Epithelial cell of esophagus (primary cell): ENCODE measurements around the gene TCERG1L.

Experiments
- DNase-seq: peaks from one replicate; pipeline ENCODE4 v3.0.0; 2010; ENCODE audit warnings: low read depth
- H3K4me3 ChIP-seq: 2 replicates; pipeline ENCODE4 v1.5.1; 2011; ENCODE audit warnings: mild to moderate bottlenecking, low read length, control low read depth
- CTCF ChIP-seq: IDR thresholded peaks from 2 replicates; pipeline ENCODE4 v1.5.1; 2011; ENCODE audit warnings: low read depth, mild to moderate bottlenecking, low read length, control low read depth, inconsistent platforms; ENCODE audit not compliant: insufficient read depth; ENCODE audit errors: missing control alignments

TCERG1L gene

GRCh38 chr10:131350660-131351059 lies 39.1 kb upstream of the TCERG1L start:
- no peak for DNase-seq
- H3K4me3 ChIP-seq, result no peak overlapping the region
- TF ChIP-seq CTCF, result no peak

- no peak for TF ChIP-seq CTCF
- no peak for DNase-seq
- no peak overlapping the region for H3K4me3 ChIP-seq
These were observed 38.7 kb upstream of the TCERG1L start for GRCh38 chr10:131350245-131350644.

- no peak overlapping the region for H3K4me3 ChIP-seq
- TF ChIP-seq CTCF, result no peak
- DNase-seq, result no peak
These were observed 34.9 kb upstream of the TCERG1L start for GRCh38 chr10:131346456-131346855.

- no peak overlapping the region for H3K4me3 ChIP-seq
- no peak for DNase-seq
- TF ChIP-seq CTCF, result no peak
These were observed 34.2 kb upstream of the TCERG1L start for GRCh38 chr10:131345691-131346090.

GRCh38 chr10:131344747-131345146 lies 33.2 kb upstream of the TCERG1L start:
- DNase-seq, result no peak
- H3K4me3 ChIP-seq, result no peak overlapping the region
- no peak for TF ChIP-seq CTCF

- DNase-seq, result no peak
- TF ChIP-seq CTCF, result no peak
- no peak overlapping the region for H3K4me3 ChIP-seq
These were observed 26.2 kb upstream of the TCERG1L start for GRCh38 chr10:131337741-131338140.

GRCh38 chr10:131332821-131333220 lies 21.3 kb upstream of the TCERG1L start:
- H3K4me3 ChIP-seq, result no peak overlapping the region
- TF ChIP-seq CTCF, result no peak
- no peak for DNase-seq
